Hematopoietic multipotent progenitor cell treated with erythropoietin and hydrocortisone succinate and interleukin-3 and kit ligand, for 8 days (in vitro differentiated cells): ENCODE measurements around the gene UBP1.
"Not testable (repeated sequence)": the region's sequence is repeated elsewhere in the genome, so short reads cannot be mapped to it uniquely, and the experiment has no call there.

ENCODE experiments used
- DNase-seq: peaks from one replicate; pipeline ENCODE4 v3.0.0-alpha.2; 2015

The UBP1 gene

DNA sequence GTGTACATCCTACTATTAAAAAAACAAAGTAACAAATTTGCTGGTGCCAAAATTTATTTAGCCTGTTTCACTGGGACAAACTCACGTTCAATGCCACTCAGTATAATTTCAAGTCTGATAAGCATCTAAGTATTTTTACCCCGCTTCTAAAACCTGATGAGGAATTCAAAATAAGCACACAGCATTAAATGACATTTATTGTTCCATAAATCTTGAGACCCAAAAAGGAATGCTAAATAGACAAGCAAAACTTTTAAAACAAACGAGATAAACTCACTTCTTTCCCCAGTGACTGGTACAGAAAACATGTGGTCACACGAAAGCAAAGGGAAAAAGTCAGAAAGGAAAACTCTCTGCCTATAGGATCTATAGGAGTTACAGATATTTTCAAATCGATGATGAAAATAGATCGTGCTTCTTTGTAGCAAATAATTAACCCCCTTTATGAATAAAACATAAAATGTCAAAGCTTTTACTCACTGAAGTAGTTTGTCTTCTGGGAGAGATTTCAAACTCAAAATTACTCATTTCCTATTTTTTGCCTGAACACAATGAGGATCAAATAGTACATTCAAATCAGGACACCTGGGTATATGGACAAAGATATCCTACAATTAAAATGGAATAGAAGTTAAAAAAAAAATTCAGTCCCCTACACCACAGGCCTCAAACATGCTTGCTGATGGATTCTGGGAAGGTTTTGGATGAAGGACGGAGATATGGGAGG lies 51.7 kb downstream of the UBP1 start:
- DNase-seq = no peak

DNA sequence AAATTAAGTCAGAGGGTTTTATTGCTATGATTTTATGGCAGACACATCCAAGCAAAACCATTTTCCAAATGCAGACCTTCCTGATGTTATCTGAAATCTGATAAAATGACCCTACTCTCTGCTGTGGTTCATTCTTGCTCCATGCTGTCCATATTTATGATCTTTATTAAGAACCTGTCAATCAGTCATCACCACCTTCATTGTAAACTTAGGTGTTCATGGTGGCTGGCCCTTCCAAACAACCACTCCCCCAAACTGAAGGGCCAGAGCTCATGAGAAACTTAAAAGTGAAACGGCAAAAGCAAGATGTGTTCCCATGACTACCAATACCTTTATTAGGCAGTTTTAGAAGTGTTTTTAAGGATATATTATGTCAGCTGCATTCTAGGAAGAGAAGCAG lies 53.6 kb downstream of the UBP1 start:
- no peak for DNase-seq

DNA sequence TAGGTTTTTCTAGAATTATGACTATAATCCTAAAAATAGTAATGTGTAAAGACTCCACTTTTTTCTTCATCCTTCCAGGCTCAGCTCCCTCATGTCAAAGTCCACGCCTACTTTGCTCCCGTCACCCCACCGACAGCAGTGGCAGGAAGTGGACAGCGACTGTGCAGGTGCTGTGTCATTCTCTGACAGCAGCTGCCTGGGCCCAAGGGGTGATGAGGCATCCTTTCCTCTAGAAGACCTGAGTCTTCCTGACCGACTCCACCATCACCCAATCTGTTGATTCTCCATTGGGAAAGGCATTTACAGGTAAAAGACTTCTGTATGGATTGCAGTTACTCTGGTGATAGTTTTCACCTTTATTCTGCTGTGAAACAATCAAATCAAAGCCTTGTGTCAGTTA lies 54.8 kb downstream of the UBP1 start:
- no peak for DNase-seq

DNA sequence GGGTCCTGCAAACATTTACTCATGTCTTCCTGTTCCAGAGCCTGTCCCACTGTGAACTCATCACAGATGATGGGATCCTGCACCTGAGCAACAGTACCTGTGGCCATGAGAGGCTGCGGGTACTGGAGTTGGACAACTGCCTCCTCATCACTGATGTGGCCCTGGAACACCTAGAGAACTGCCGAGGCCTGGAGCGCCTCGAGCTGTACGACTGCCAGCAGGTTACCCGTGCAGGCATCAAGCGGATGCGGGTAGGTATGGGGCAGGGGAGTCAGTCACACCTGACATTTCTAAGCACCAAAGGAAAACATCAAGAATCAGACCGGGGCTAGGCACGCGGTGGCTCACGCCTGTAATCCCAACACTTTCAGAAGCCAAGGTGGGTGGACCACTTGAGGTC lies 56.3 kb downstream of the UBP1 start:
- DNase-seq = no peak

DNA sequence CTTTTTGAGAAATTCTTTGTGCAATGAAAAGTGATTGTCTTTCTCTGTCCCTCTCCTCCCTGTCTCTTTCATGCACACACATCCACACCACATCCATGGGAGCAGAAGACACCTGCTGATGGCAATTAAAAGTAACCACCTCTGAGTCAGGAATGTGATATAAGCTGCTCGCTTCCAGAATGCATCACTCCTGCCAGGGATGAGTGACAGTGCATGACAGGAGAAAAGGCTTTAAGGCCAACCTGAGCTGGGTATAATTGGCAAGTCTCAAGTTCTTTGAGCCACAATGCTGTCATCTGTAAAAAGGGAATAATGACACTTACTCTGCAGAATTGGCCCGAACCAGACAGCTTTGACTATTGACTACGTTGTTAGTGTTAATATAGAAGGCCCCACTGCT lies 59.6 kb downstream of the UBP1 start:
- DNase-seq = no peak

DNA sequence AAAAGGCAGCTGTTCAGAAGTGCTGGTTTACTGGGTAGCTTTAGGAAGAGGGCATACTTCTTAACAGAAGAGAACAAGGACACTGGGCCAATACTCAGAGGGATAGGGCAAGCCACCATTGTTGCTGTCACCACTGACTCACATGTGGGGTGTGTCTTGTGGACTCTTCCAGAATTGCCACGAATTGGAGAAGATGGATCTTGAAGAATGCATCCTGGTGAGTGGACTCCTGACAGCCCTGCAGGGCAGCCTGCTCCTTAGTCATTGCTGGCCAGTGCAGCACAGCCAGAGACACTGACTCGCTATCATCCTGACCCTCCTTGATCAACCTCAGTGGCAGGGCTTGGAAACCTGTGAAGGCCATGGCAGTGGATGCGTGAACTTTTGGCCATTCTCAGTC lies 62.3 kb downstream of the UBP1 start:
- no peak for DNase-seq

DNA sequence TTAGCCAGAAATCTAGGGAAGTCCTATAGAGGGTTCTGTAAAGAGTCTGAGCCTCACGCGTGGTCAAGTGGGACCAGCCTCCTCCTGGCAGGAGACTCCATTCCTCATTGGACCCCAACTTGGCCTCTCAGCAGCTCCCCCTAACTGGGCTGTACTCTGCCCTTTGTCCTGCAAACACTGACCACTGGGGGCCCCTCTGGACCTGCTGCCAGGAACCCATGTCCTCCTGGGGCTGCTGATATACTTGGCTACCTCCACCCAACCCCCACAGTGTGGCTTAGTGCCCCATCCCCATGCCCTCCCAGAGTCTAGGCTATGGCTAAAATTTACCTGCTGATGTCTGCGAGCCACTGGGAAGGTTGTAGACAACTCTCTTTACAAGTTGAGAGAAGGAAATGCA lies 62.7 kb downstream of the UBP1 start:
- no peak for DNase-seq

DNA sequence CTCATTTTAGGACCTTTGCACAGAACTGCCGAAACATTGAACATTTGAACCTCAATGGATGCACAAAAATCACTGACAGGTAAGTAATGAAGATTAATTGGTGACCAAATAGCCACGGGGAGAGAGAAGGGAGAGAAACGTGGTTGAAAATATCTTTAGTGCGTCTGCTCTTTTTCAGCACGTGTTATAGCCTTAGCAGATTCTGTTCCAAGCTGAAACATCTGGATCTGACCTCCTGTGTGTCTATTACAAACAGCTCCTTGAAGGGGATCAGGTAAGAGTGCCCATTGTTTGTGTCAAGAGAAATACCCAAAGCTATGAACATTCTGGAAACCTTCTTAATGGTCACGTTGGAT lies 67.1 kb downstream of the UBP1 start:
- DNase-seq = no peak

DNA sequence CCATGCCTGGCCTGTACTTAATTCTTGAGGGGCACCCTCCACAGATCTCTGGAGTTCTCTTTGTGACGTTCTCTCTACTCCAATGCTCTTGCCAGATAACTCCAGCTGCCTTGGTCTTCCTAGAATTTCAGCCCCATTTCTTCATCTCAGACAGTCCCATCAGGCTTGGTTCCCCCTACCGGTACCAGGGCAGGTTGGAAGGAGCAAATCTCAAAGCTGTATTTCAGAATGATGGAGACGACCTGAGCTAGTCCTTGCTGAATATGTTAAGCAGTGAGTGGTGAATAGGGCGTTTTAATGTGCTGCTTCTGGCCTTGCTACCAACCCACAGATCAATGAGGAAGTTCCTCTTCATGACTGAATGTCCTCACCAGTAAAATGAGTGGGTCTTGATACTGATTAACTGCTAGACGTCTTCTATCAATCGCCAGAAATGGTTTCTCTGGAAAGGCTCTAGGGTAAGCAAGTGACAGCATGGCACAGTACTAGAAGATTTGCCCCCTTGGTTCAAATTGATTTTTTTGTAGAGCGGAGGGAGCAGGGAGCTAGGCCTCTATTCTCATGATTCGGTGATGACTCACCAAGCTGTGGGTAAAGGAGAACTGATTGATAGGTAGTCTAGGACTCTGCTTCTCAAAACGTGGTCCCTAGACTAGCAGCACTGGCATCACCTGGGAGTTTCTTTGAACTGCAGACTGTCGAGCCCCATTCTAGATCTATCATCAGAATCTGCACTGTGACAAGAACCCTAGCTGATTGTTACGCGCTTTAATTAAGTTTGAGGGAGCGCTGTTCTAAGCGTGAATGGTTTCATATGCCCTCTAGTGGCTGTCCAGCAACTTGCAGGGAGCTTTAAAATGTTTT lies 67.8 kb downstream of the UBP1 start:
- DNase-seq = peak; percentile 65

DNA sequence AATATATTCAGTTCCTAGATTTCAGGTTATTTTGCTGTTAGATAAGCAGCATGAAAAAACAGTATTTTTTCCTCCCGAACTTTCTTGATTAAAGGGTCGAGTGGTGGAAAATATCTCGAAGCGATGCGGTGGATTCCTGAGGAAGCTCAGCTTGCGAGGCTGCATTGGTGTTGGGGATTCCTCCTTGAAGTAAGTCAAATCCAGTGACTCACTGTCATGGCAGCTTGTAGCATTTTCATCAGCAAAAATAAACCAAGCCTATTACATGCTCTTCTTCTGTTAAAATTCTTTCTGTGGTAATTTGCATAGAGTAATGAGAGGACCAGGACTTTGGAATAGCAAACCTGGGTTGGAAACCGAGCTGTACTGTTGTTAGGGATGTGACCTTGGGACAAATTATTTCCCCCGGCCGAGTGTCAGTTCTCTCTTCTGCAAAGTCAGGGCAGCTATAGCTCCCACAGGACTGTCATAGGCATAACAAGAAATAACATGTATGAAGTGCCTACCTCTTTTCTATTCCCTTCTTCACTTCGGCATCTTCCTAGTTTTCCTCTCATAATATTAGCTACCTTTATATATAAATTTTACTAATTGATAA lies 75.6 kb downstream of the UBP1 start:
- no peak for DNase-seq

DNA sequence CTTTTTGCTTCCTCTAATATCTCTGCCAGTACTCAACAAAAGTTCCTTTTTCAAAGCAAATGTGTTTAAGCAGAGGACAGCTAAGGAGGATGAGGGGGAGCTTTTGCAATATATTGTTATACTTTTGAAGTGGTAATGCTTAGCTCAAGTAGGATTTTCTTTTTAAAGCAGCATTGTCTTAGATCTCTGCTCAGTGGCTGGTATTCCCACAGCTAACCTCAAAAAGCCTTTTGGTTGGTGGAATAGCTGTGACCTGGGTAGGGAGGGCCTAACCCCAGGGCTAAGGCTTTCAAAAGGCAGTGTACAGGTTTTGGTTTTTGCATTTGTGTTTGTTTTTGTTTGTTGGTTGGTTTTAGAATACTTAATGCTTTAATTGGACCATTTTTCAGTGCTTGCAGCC lies 76.1 kb downstream of the UBP1 start:
- DNase-seq = no peak

DNA sequence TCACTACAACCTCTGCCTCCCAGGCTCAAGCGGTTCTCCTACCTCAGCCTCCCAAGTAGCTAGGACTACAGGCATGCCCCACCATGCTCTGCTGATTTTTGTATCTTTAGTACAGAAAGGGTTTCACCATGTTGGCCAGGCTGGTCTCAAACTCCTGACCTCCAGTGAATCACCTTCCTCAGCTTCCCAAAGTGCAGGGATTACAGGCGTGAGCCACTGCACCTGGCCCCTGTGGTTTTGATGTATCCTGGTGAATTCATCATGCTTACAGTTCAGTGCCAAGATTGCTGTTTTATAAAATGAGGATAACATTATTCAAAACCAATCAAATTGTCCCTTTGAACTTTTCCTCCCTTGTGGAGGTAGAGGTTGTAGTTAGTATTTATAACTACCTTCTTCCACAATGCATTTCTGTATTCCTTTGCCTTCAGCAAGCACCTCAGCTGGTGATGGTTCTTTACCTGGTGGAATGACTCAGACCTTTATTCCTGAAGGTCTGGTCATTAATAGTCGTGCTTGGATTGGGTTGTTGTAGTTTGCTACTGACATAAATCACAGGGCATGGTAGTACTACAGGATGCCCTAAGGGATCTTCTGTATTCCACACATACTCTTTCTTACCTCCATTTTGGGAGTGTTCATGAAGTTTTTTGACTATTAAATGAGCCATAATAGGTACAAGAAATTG lies 76.9 kb downstream of the UBP1 start:
- DNase-seq = no peak

DNA sequence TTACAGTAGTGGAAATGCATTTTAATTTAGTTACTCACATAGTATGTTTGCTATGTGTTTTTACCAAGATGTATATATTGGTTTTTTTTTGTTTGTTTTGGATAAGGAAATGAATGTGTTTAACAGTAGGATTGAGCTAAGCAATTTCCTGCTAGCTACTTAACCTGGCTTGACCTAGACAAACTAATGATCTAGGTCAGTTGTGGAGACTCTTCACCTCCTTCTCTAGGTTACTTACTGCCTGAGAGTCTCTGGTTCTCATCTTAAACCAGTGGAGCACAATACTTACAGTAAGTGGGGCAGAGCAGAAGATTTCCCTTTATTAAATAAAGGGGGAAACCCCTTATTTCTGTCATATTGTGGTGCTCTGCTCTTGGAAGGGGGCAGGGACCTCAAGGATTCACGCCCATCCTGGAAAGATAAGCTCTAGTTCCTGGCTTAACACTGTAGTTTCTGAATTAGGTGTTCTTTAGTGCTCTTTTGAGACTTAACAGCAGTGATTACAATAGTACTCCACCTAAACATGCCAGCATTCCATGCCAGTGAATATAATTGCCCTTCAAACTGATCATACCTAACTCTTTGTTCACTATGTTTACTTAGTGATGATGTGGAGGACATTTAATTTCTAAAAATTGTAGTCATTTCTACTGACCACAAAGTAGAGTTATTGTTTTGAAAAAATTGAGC lies 79.9 kb downstream of the UBP1 start:
- DNase-seq = no peak

DNA sequence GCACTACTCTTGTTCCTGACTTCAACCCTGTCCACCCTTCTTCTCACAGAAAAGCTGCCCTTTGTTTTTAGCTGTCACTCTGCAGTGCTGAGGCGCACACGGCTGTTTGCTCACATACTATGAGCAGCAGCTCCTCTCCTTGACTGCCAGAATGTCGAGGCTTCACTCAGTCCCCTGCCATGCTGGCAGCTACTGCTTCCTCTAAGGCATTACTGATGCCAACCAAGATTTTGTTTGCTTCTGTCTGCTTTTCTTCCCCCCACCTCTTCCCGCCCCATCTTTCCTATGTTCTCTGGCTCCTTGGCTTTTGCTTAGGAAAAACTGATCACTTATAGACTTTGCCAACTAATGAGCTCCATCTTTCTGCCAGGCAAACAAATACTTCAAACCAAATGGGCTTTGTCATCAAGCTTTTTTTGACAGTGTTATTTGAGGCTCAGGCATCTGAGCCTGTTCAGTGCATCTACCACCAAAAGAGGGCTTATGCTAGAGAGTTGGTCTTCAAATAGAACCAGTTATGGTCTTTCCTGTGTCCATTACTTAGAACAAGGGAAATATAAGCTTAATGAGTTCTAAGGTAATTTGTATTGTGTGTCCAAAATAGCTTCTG lies 81.9 kb downstream of the UBP1 start:
- no peak for DNase-seq

DNA sequence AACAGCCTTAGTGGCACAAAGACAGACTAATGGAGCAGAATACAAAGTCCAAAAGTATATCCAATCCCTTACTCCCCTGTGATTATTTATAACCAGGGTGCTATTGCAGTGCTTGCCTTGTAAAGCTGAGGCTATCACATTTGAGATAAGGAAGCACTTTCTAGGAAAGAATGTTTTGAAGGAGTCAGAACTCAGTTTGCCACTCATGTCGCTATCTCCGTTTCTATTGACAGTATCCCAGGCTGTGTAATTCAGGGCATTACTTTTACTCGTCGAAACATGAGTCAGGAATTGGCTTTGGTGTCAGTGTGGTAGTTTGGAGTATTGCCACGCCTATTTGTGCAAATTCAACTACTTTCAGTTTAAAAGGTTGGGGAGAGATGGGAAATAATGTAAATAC lies 84.6 kb downstream of the UBP1 start:
- DNase-seq = no peak

DNA sequence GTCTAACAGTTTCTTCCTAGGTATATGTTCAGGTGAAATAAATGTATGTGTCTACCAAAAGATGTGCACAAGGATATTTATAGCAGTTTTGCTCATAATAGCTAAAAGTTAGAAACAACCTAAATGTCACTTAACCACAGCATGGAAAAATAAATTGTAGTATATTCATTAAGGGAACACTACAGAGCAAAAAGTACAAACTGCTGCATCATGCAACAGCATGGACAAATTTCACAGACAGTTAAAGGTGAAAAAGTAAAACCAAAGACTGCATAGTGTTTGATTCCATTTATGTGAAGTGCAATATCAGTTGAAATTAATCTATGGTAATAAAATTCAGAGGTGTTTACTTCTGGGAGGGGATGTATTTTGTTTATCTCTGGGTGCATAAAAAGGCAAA lies 100.4 kb downstream of the UBP1 start:
- no peak for DNase-seq

DNA sequence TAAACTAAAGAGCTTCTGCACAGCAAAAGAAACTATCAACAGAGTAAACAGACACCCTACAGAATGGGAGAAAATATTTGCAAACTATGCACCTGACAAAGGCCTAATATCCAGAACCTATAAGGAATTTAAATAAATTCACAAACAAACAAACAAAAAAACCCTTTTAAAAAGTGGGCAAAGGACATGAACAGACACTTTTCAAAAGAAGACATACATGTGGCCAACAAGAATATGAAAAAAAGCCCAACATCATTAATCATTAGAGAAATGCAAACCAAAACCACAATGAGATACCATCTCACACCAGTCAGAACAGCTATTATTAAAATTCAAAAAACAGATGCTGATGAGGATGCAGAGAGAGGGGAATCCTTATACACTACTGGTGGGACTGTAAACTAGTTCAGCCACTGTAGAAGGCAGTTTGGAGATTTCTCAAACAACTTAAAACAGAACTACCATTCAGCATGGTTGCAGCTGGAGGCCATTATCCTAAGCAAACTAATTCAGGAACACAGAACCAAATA lies 101.2 kb downstream of the UBP1 start:
- DNase-seq = not testable (repeated sequence)
